Esophagus mucosa (tissue), 1 donor: ENCODE measurements around the gene TAB3. TPM values are rescaled to one million over a fixed set of nuclear protein-coding genes. Genes with fewer than 3 reads are reported as not detected.

ENCODE experiments used
- ATAC-seq: fragments of 200-7000 bp; cut with Tn5 transposase; one replicate; pipeline ENCODE4 v1.9.1; 2020
- total RNA-seq: library from RNA; stranded (reverse); gene quantifications from one replicate; pipeline ENCODE4 v1.2.4, GENCODE V29; 2023
- donor health status: DM: yes; HTN: yes; CAD: no.

Gene TAB3
- total RNA-seq, 1 donor from 2014 or later, result 17.5 TPM

DNA sequence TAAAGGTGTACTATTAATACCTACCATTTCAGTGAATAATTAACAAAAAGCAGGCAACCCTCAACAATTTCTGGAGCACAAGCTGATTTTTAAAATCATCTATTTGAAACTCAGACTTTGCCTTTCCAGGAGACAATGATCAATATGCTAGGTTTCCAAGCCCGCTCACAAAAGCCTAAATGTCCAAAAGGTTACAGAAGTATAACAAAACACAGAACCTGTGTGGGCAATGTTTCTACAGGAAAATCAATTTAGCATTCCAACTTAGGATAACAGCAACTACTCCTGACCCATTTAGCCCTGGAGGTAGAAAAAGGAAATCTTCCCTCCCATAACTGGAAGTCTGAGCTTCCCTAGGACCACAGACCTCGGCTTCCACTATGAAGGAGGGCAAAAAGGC is 3.9 kb downstream of the TAB3 start:
- ATAC-seq, result no peak

DNA sequence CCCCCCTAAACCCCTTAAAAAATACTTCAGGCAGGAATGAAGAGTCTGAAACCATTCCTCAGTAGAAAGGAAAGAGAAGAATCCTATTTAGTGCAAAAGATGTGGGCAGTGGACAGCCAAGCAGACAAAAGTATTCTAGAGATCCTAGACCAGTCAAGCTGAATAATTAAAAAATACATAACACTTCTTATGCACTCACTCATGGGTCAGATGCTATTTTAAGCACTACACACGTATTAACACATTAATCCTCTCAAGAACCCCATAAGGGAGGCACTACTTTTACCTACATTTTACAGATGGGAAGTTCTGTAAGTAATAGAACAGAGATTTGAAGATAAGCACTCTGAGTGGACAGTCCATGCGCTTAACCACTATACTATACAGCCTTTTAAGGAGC is 5.9 kb downstream of the TAB3 start:
- no peak for ATAC-seq

DNA sequence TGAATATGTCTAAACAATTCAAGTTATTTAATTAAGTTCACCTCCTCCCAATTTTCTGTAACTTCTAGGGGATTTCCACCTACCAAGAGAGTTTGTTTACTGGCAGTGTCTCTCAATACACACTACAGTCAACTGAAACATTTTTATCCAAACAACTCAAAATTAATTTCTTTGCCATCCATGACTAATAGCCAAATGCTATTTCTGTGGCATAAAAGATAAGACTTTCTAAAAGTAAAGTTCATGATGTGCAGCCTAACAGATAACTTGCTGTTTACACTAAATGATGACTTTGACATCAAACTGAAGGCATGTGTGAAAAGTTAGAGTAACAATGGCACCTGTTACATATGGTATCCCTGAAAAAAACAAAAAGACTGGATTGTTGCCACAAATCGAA is 7.3 kb downstream of the TAB3 start:
- ATAC-seq, result no peak

DNA sequence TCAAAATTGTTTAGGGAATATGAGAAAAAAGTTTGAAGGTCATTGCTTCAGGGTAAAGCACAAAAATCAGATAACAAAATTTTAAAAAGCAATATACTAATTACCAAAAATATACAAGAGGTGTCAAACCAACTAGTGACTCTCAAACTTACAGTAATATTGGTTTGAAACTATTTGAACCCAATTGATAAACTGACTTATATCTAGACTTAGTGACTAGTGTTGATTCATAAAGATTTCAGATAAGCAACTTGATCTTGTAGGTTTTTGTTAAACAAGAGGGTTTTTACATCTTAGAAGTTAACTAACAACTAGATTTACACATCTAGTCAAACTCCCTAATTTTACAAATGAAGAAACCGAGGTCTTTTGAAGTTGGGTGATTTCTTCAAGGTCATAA is 7.7 kb downstream of the TAB3 start:
- ATAC-seq, result no peak

DNA sequence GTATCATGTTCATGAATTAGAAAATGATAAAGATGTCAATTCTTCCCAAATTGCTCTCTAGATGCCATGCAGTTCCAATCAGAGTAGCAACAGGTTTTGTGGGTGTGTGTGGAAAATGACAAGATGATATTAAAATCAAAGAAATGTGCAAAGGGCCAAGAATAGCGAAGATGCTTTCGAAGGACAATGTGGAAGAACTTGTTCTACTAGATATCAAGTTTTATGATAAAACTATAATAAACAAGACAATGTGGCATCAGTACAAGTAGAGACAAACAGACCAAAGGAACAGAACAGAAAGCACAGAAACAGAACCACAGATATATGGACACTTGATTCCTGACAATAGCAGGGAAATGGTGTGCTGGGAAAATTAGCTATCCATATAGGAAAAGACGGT is 9.0 kb downstream of the TAB3 start:
- ATAC-seq, result no peak

DNA sequence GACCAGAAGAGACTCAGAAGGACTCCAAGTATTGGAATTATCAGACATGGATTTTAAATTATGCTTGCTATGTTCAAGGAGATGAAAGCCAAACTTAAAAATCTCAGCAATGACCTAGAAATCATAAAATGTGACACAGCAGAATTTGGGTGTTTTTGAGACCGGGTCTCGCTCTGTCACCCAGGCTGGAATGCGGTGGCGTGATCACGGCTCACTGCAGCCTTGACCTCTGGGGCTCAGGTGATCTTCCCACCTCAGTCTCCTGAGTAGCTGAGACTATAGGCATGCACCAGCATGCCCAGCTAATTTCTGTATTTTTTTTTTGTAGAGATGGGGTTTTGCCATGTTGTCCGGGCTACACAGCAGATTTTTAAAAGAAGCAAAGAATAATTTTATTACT is 12.7 kb downstream of the TAB3 start:
- ATAC-seq, result no peak

DNA sequence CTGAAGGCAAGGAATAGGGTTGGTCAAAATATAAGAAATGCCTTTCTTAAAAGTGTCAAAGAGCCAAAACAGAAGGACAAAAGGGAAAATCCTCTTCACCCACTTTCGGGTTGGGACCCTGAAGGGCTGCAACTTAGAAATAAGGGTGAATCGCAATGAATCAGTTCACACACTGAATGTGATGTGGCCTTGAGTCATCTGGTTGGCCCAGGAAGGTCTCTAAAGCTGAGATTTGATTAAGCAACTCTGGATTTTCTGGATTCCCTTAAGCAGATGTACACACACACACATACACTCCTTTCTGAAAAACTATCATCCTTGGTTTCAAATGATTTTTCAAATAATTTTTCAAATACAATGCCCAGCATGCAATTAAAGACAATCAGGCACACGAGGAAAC is 13.1 kb downstream of the TAB3 start:
- peak; percentile 74 for ATAC-seq

DNA sequence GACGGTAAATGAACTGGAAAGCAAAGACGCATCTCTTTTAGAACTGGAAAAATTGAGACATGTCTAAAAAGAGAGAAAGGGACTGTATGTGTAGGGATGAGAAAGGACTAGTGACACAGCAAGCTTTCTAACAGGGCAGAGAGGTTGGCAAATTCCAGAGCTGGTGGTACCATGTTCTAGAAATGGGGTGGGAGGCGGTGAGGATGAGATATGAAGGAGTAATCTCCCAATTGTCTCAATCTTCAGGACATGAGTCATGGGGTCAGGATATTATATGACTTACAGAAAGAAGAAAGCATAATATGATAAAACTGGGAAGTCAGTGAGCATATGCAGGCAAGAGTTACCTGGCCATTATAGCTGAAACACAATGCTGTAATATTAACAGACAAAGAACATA is 14.2 kb downstream of the TAB3 start:
- no peak for ATAC-seq

DNA sequence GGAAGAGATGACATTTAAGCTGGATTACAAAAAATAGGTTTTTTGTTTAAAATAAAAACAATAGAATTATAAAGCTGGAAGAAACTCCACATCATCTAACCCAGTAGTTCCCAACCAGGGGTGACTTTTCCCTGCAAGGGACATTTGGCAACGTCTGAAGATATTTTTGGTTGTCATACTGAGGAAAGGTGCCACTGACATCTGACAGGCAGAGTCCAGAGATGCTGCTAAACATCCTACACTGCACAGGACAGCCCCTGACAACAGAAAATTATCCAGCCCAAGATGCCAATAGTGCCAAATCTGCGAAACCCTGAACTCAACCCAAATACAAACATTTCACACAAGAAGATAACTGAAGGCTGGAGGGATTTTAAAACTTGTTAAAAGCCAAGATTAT is 18.5 kb downstream of the TAB3 start:
- ATAC-seq, result no peak

DNA sequence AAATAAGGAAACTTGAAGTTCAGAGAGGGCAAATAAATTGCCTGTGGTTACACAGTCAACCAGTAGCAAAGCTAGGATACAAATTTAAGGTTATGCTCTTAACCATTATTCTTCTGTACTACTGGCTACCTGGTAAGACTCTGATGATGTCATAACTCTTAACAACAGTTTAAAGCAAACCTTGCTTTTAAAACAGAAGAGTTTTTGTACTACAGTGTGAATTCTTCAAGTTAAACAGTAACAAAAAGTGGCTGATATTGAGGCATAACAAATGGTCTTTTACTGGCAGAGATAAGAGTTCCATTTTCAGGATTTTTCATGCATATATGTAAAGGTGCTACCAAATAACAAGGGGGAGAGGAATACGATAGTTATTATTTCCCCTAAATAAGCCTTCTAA is 23.4 kb downstream of the TAB3 start:
- no peak for ATAC-seq

DNA sequence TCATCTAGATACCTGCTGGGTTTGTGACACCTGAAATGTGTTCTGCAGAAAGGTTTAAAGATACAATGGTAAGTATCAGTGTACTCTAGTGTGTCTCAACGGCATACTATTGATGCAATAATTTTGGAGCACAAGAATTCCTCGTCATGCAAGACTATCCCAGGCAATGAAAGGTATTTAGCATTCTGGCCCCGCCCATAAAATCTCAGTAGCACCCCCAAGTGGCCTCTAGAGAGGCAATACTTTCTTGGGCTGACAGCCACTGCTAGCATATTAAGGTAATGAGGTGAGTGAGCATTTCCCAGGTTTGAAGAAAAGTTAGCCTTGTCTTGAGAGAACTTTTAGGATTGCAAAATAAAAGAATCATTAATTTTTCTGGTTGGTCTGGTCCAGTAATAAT is 24.0 kb downstream of the TAB3 start:
- peak; percentile 79 for ATAC-seq

DNA sequence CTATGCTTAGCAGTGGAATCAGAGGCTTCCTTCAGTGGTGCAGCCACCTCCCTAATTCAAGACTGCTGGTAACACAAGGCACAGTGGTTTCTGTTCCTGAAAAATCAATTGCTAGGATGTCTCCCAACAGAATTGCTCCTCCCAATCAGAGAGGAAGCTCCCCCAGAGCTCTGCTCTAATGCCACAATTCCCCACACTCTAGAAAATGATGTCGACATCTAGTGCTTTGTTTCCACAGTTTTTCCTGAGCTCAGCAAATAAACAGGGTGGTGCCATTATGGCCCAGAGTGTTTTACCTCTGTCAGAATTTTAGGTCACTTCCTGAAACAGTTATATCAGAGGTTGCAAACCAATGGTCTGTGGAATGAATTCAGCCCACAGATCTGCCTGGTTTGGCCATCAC is 24.7 kb downstream of the TAB3 start:
- ATAC-seq, result peak; percentile 32

DNA sequence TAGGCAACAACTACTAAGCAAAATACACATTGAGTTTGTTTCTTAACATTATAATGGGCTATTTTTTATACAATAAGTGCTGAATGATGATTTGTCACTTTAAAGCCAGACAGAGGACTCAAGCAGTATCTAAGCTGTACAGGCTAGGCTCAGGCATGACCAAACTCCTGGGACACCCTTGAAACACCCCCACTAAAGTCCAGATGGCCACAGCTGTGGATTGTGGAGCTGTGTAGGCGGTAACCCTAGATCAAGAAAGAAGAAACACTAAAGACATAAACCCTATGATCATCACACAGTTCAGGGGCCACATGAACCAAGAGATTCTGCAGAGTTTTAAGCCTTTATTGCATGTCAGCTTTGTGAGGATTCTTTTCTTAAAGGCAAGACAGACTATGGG is 25.1 kb downstream of the TAB3 start:
- no peak for ATAC-seq

DNA sequence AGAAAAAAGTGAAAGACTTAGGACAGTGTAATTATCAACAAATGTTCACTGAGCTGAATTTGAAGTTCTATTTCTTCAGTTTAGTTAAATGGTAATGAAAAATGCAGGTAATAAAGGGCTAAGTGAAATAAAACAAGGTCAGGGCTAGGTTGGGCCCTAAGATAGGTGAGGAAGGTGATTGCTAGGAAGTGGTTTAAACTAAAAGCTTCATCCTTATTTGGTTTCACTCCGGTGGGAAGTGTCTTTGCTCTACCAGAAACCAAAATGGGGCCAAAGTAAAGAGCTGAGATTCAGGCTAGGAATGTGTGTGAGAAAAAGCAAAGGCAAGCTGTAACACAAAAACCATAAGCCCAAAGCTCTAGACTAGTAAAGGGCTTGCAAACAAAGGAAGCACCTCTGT is 31.0 kb downstream of the TAB3 start:
- ATAC-seq, result no peak

DNA sequence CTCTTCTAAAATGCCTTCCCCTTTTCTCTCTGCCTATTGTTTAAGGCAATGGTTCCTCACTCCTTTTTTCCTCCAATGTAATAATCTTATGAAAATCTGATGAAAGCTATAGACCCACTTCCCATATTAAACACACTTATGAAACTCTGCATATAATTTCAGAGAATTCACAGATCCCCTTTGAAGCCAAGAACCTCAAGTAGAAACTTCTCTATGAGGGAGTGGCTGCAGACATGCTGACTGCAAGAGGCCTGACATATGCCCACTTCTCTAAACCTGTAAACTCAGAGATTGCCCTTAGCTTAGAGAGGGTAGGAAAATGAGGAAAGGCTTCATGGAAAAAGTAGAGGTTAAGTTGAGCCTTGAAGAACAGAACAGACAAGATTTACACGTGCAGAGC is 37.6 kb downstream of the TAB3 start:
- no peak for ATAC-seq

DNA sequence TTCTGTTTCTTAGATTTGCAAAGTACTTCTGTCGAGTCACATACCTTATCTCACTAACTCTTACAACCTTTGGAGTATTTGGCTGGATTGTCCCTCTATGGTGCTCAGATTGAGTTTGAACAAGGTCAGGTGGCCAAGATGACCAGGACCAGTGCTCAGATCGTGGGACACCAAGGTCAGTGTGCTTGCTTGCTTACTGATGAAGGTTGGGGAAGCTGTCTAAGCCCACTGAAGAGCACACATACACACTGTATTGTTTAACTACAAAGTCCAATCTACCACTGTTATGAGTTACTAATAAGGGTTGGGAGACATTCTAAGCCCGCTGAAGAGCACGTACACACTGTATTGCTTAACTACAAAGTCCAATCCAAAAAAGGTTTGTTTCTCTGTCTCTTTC is 53.7 kb downstream of the TAB3 start:
- ATAC-seq, result no peak

DNA sequence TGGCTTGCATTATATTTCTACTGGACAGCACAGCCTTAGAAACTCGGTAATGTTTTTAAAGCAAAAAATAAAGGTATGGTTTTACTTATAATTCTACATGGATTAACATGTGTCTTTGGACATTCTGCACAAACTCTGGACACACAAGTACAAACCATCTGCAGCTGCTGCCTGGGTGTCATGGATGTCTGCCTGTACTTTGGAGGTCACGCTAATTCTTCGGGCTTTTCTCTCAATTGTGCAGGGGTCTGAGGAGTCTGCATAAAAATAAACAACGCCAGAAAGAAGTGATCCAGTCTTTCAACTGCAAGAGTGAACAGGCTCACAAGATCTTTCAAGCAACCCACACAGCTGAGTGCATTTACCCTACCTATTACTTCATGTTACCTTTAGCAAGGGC is 55.2 kb downstream of the TAB3 start:
- ATAC-seq, result no peak

DNA sequence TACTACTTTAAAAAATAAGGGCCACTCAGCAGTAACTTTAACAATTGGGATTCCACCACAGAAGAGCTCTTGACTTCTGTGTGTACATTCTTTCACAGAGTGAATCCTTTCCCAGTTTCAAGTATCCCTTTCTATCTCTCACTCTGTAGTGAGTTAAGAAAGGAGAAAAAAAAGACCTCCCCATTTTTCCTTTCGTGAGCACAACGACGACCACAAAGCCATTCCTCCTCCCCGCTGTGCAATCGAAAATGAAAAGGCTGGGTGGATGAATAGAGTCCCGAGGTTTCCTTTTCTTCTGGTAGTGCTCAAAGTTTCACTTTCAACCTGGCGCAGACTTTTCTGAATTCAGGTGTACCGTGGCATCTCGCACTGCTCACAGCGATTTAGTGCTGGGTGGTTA is 58.0 kb downstream of the TAB3 start:
- ATAC-seq, result no peak

DNA sequence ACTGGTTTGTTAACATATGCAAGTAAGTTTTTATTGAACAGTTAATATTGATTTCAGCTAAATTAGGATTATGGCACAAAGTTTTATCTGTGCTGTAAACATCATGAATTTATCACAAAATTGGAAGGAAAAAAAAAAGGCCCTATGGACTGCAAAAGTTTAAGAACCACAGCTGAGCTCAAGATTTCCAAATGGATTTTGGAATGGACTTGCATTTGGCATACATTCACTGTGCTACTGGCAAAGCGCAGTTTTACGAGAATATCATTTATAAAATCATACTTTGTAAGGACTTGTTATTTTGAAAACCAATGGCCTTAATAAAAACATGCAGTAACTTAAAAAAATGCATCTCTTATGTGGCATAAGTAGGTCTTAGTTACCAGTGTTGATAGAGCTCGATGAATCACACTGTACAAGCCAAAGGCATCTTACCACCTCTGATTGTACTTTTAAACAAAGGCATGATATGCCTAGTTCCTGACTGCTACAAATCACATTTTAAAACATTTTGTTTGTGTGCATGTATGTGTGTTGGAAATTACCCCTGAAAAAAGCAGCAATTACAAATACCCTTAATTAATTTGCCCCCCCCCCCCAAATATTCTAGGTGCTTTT is 58.6 kb downstream of the TAB3 start:
- ATAC-seq, result no peak

DNA sequence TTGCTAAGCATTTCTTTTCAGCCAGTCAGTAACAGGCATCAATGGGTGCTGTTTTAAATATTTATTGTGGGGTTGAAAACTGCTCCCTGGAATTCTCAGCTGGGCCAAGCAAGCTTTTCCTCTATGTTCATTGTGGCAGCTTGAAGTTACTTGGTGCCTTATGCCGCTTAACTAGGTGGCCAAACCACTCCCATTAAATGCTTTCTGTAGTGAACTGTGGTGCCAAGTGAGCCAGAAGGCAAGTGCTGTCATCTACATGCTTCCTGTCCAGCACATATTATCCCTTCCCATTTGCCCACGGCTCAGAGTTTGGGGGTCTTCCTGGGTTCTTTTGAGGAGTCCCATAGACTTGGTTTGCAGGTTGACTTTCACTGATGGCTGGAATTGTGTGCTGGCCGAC is 64.8 kb downstream of the TAB3 start:
- ATAC-seq, result no peak

DNA sequence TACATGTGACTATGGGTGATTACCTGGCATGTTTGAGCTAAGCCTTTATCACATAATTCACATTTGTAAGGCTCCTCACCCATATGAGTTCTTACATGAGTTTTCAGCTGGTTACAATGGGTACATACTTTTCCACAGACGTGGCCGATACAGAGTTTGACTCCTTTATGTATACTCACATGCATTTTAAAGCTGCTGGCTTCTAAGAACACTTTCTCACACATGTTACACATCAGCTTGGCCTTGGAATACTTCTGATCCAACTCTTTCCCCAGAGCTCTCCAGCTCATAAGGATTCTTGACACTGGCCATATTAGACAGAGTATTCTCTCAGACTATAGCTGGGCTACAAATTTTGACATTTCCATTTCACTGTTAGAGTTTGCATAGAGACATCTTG is 66.3 kb downstream of the TAB3 start:
- no peak for ATAC-seq

DNA sequence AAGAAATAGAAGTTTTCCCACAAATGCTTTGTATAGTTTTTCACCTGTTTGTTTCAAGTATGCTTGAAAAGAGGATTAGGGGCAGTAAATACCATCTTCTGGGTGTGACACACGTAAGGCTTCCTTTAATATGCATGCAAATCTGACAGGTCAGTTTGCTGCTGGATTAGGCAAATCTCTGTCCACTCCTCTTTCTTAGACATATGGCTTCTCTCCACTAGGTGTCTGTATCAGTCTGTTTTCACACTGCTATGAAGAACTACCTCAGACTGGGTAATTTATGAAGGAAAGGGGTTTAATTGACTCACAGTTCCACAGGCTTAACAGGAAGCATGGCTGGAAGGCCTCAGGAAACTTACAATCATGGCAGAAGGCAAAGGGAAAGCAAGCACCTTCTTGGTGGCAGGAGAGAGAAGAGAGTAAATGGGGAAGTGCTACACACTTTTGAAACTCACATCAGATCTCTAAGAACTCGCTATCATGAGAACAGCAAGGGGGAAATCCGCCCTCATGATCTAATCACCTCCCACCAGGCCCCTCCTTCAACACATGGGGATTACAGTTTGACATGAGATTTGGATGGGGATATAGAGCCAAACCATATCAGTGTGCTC is 66.9 kb downstream of the TAB3 start:
- ATAC-seq, result no peak

DNA sequence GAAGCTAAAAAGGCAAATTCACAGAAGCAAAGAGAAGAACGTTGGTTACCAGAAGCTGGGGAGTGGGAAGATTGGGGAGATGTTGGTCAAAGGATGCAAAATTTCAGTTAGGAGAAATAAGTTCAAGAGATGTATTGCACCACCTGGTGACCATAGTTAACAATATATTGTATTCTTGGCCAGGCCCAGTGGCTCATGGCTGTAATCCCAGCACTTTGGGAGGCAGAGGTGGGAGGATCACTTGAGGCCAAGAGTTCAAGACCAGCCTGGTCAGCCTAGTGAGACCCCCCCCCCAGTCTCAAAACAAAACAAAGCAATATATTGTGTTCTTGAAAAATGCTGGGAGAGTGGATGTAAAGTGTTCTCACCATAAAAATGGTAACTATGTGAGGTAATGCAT is 67.9 kb downstream of the TAB3 start:
- no peak for ATAC-seq

DNA sequence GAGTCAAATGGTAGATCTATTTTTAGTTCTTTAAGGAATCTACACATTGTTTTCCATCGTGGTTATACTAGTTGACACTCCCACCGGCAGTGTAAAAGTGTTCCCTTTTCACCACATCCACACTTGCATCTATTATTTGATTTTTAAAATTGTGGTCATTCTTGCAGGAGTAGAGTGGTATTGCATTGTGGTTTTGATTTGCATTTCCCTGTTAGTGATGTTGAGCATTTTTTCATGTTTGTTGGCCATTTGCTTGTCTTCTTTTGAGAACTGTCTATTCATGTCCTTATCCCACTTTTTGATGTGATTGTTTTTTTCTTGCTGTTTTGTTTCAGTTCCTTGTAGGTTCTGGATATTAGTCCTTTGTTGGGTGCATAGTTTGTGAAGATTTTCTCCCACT is 70.0 kb downstream of the TAB3 start:
- no peak for ATAC-seq

DNA sequence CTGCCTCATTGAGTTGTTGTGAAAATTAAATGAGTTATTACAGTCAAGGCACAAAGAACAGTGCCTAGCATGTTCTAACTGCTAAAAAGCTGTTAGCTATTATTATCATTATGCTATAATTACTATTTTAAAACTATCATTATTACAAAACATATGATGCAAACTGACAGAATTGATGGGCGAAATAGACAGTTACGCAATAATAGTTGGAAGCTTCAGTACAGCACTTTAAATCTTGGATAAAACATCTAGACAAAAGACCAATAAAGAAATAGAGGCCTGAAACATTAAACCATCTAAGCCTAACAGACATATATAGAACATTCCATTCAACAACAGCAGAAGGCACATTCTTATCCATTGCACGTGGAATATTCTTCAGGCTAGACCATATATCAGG is 73.0 kb downstream of the TAB3 start:
- ATAC-seq, result no peak
